Body of pancreas (tissue), 4 donors: ENCODE data around the gene NTMT1.

Source experiments
- POLR2A ChIP-seq, 3 donors: fragments of 450-650 bp; IDR thresholded peaks; one replicate each; pipeline ENCODE4 v1.6.1; 2016; ENCODE audit warnings: antibody characterized with exemption in 3 of 3, mild to moderate bottlenecking in 2 of 3
- TF ChIP-seq, protein P1 (sequence below), 7 experiments: fragments of 450-650 bp in 4 of 7; fragments of 200-600 bp in 3 of 7; sonication (generic) in 3 of 7; IDR thresholded peaks; one replicate each; pipeline ENCODE4 v1.5.1; 2016 to 2019; ENCODE audit warnings: antibody characterized with exemption in 7 of 7

- TF ChIP-seq, protein P1, sequence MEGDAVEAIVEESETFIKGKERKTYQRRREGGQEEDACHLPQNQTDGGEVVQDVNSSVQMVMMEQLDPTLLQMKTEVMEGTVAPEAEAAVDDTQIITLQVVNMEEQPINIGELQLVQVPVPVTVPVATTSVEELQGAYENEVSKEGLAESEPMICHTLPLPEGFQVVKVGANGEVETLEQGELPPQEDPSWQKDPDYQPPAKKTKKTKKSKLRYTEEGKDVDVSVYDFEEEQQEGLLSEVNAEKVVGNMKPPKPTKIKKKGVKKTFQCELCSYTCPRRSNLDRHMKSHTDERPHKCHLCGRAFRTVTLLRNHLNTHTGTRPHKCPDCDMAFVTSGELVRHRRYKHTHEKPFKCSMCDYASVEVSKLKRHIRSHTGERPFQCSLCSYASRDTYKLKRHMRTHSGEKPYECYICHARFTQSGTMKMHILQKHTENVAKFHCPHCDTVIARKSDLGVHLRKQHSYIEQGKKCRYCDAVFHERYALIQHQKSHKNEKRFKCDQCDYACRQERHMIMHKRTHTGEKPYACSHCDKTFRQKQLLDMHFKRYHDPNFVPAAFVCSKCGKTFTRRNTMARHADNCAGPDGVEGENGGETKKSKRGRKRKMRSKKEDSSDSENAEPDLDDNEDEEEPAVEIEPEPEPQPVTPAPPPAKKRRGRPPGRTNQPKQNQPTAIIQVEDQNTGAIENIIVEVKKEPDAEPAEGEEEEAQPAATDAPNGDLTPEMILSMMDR (IDR thresholded peaks at IDR 0.05): no peak
- TF ChIP-seq POLR2A (IDR thresholded peaks at IDR 0.05): no peak
Observed at GRCh38 chr9:129685220-129685932, 59.4 kb downstream of the NTMT1 start.
